ENCODE data around the gene EMP1.

GRCh38 chr12:13243516-13244070 is 47.1 kb downstream of the EMP1 start:
- TF ChIP-seq TAF1 (IDR thresholded peaks at IDR 0.05; ENCODE audit: borderline replicate concordance, low read depth, low read length) (no peak), POLR2A (IDR thresholded peaks at IDR 0.05; ENCODE audit: low read depth, low read length) (no peak)

All from GM12892 (cell line).